GM12874 (cell line): ENCODE results near the gene CFAP74.

Experiments used
- TF ChIP-seq, protein P1 (sequence below): IDR thresholded peaks from 2 replicates; pipeline ENCODE4 v1.5.1; 2011; ENCODE audit warnings: low read depth, mild to moderate bottlenecking, control low read depth, low read length, moderate library complexity; ENCODE audit not compliant: insufficient read depth

The CFAP74 gene

GRCh38 chr1:1985375-1986050, 18.1 kb downstream of the CFAP74 start:
- TF ChIP-seq, protein P1, sequence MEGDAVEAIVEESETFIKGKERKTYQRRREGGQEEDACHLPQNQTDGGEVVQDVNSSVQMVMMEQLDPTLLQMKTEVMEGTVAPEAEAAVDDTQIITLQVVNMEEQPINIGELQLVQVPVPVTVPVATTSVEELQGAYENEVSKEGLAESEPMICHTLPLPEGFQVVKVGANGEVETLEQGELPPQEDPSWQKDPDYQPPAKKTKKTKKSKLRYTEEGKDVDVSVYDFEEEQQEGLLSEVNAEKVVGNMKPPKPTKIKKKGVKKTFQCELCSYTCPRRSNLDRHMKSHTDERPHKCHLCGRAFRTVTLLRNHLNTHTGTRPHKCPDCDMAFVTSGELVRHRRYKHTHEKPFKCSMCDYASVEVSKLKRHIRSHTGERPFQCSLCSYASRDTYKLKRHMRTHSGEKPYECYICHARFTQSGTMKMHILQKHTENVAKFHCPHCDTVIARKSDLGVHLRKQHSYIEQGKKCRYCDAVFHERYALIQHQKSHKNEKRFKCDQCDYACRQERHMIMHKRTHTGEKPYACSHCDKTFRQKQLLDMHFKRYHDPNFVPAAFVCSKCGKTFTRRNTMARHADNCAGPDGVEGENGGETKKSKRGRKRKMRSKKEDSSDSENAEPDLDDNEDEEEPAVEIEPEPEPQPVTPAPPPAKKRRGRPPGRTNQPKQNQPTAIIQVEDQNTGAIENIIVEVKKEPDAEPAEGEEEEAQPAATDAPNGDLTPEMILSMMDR, result no peak

GRCh38 chr1:1984560-1985070, 19.0 kb downstream of the CFAP74 start:
- TF ChIP-seq, protein P1, result no peak

DNA sequence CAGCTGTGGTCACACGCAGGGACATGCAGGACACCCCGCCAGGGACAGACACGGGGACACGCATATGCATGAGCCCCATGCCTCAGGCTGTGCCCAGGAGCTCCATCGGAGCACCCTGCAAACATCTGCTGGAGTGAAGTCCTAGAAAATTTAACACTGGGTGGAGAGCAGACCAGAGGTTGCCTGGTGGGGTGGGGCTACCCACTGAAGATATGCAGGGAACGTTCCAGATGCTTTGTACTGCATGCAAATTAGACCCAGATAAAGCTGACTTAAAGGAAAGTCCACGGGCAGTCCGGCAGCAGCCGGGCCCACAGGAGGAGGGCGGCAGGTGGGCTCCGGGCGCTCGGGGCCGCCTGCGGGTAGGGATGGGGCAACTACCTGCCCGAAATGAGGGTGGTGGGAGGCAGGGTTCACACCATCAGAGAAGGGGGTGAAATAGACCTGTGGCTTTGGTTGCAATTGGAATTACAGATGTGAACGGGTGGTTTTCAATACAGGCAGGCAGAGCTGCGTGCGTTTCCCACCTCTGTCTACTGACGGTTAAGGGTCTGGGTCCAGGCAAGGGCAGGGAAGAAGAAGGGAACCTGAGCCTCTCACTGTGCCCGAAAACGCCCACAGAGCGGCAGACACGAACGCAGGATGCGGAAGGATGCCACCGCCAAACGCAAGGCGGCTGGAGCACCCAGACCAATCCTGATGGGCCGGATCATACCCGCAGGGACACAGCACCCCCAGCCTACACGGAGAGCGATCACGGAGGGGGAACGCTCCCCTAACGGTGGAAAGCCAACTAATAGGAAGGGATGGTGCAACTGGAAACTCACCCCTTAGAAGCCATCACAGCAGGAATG, 21.0 kb downstream of the CFAP74 start:
- TF ChIP-seq, protein P1, result no peak

- TF ChIP-seq, protein P1, result no peak
Measured at GRCh38 chr1:1981142-1981500, 22.5 kb downstream of the CFAP74 start.

GRCh38 chr1:1980467-1981141, 23.0 kb downstream of the CFAP74 start:
- TF ChIP-seq, protein P1, result no peak

GRCh38 chr1:1979482-1980165, 24.0 kb downstream of the CFAP74 start:
- TF ChIP-seq, protein P1, result no peak
